WTC11 (cell line): ENCODE results near the gene FRA10AC1.

Experiments
- FOXP1 ChIP-seq: sonication (generic); formaldehyde crosslinking; IDR thresholded peaks from 2 replicates; pipeline ENCODE4 v1.8.0; 2022; ENCODE audit warnings: missing genetic modification reagents, mild to moderate bottlenecking, moderate library complexity, borderline replicate concordance
- GABPB1 ChIP-seq: sonication (generic); formaldehyde crosslinking; IDR thresholded peaks from 2 replicates; pipeline ENCODE4 v1.8.1; 2023; ENCODE audit warnings: mild to moderate bottlenecking, missing genetic modification reagents

DNA sequence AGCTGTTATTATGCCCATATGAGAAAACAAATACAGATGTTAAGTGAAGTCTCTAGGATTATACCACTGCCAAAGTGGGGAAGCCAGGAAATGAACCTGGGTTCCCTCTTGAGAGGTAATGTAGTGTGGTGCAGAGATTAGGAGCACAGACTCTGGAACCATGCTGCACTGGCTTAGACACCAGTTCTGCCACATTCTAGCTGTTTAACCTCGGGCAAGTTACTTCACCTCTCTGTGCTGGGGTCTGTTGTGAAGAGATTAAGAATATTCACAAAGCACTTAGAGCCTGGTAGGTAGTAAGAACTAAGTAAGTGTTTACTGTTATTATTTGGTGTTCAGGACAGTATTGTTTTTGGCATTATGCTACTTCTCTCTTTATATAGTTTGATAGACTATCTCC is 48.2 kb downstream of the FRA10AC1 start:
- TF ChIP-seq FOXP1 (no peak), GABPB1 (no peak)
